Activated CD8-positive, alpha-beta memory T cell treated with anti-CD3 and anti-CD28 coated beads, Interleukin-2, amount 10 ng/mL, durations not matched to agents 7 days and 5 days (primary cell): ENCODE measurements around the gene DNAJC13. TPM values are rescaled to one million over a fixed set of nuclear protein-coding genes. Genes with fewer than 3 reads are reported as not detected.

Experiments
- ATAC-seq: fragments of 150-1000 bp; cut with Tn5 transposase; one replicate; pipeline ENCODE4 v1.10.0; 2021; ENCODE audit warnings: moderate library complexity
- CTCF ChIA-PET: fragments of 350-600 bp; sonication (Branson Sonifier 250); formaldehyde crosslinking; loops from one replicate; lab custom pipeline; 2021; ENCODE audit warnings: antibody characterized with exemption; lab: Charles Lee
- DNase-seq: peaks from one replicate; pipeline ENCODE4 v3.0.0-alpha.2; 2020
- H3K27ac Mint-ChIP-seq: one replicate; pipeline ENCODE4 v1.8.0; 2021; ENCODE audit warnings: mild to moderate bottlenecking, mixed read lengths
- H3K27me3 Mint-ChIP-seq: one replicate; pipeline ENCODE4 v1.8.0; 2021; ENCODE audit warnings: mixed read lengths
- H3K36me3 Mint-ChIP-seq: one replicate; pipeline ENCODE4 v1.8.0; 2021; ENCODE audit warnings: mild to moderate bottlenecking, mixed read lengths
- H3K4me1 Mint-ChIP-seq: one replicate; pipeline ENCODE4 v1.8.0; 2021; ENCODE audit warnings: mixed read lengths
- H3K4me3 Mint-ChIP-seq: one replicate; pipeline ENCODE4 v1.8.0; 2021; ENCODE audit warnings: mild to moderate bottlenecking, moderate library complexity, mixed read lengths
- H3K9me3 Mint-ChIP-seq: one replicate; pipeline ENCODE4 v1.8.0; 2022; ENCODE audit warnings: low read depth, mixed read lengths
- total RNA-seq, 2 experiments: library from RNA; stranded (reverse); gene quantifications; one replicate each; pipeline ENCODE4 v1.2.3, GENCODE V29; 2021

DNAJC13 gene
- total RNA-seq, 2 experiments from 2014 or later: 39.3 to 40.1 TPM

- DNase-seq (no peak), ATAC-seq (no peak)
- Mint-ChIP-seq H3K4me3 (no peak overlapping the region), H3K4me1 (peaks cover 4% of the 10 kb centered on the region), H3K9me3 (no peaks in the 10 kb centered on the region), H3K36me3 (peaks cover 22% of the 10 kb centered on the region), H3K27me3 (no peaks in the 10 kb centered on the region), H3K27ac (no peak overlapping the region)
- CTCF ChIA-PET: no interaction called here
Observed at GRCh38 chr3:132568422-132568821, 151.1 kb downstream of the DNAJC13 start.

GRCh38 chr3:132569153-132569552 is 151.9 kb downstream of the DNAJC13 start:
- Mint-ChIP-seq H3K9me3 (no peaks in the 10 kb centered on the region), H3K4me3 (no peak overlapping the region), H3K27me3 (no peaks in the 10 kb centered on the region), H3K27ac (no peak overlapping the region), H3K4me1 (peaks cover 4% of the 10 kb centered on the region), H3K36me3 (peaks cover 23% of the 10 kb centered on the region)
- ATAC-seq (no peak), DNase-seq (no peak)
- CTCF ChIA-PET: no interaction called here

- no peak for DNase-seq
- CTCF ChIA-PET: no interaction called here
- Mint-ChIP-seq H3K4me3 (no peak overlapping the region), H3K36me3 (peaks cover 23% of the 10 kb centered on the region), H3K27me3 (no peaks in the 10 kb centered on the region), H3K9me3 (no peaks in the 10 kb centered on the region), H3K4me1 (peaks cover 4% of the 10 kb centered on the region), H3K27ac (no peak overlapping the region)
- ATAC-seq: no peak
Observed at GRCh38 chr3:132569580-132569979, 152.3 kb downstream of the DNAJC13 start.

GRCh38 chr3:132570016-132570415 is 152.7 kb downstream of the DNAJC13 start:
- ATAC-seq (no peak), DNase-seq (no peak)
- Mint-ChIP-seq H3K4me3 (no peak overlapping the region), H3K9me3 (no peaks in the 10 kb centered on the region), H3K27me3 (no peaks in the 10 kb centered on the region), H3K4me1 (peaks cover 4% of the 10 kb centered on the region), H3K36me3 (peaks cover 23% of the 10 kb centered on the region), H3K27ac (no peak overlapping the region)
- CTCF ChIA-PET: no interaction called here

- Mint-ChIP-seq H3K27ac (no peak overlapping the region), H3K27me3 (no peaks in the 10 kb centered on the region), H3K4me1 (peaks cover 2% of the 10 kb centered on the region), H3K9me3 (no peaks in the 10 kb centered on the region), H3K36me3 (peaks cover 30% of the 10 kb centered on the region), H3K4me3 (no peak overlapping the region)
- ATAC-seq (no peak), DNase-seq (no peak)
- CTCF ChIA-PET: interaction anchor here (0.5 kb wide), 1 partner anchor 48 kb away, joined by 3 read pairs; no protein-coding TSS in a partner anchor
Observed at GRCh38 chr3:132573797-132574211, 156.5 kb downstream of the DNAJC13 start.

- DNase-seq (no peak), ATAC-seq (no peak)
- Mint-ChIP-seq H3K4me3 (no peak overlapping the region), H3K27me3 (no peaks in the 10 kb centered on the region), H3K36me3 (peaks cover 12% of the 10 kb centered on the region), H3K4me1 (no peaks in the 10 kb centered on the region), H3K27ac (no peak overlapping the region), H3K9me3 (no peaks in the 10 kb centered on the region)
- CTCF ChIA-PET: no interaction called here
Observed at GRCh38 chr3:132587401-132587800, 170.1 kb downstream of the DNAJC13 start.

Other genes starting within 250 kb of the DNAJC13 start
- not detected for gene ACP3, start 100.1 kb upstream of the DNAJC13 start, total RNA-seq
- gene ACKR4, start 179.8 kb downstream of the DNAJC13 start, total RNA-seq: not detected
- 10 to 100 TPM; 12.3 to 19.6 TPM for gene ACAD11, start 242.3 kb downstream of the DNAJC13 start, total RNA-seq
- 10 to 100 TPM; 33.5 to 48.6 TPM for gene UBA5, start 242.8 kb downstream of the DNAJC13 start, total RNA-seq